Peyer's patch (tissue), 4 donors: ENCODE data around the gene PHLDA3.

Experiments
- POLR2A ChIP-seq, 2 donors: fragments of 450-650 bp; IDR thresholded peaks; one replicate each; pipeline ENCODE4 v1.5.1; 2017; ENCODE audit warnings: antibody characterized with exemption in 2 of 2, mild to moderate bottlenecking in 2 of 2, moderate library complexity in 2 of 2
- TF ChIP-seq, protein P1 (sequence below), 6 experiments: fragments of 450-650 bp in 4 of 6; fragments of 200-600 bp in 2 of 6; sonication (generic) in 1 of 6; IDR thresholded peaks; one replicate each; pipeline ENCODE4 v1.5.1; 2017 to 2019; ENCODE audit warnings: antibody characterized with exemption in 6 of 6, mild to moderate bottlenecking in 3 of 6, moderate library complexity in 1 of 6

DNA sequence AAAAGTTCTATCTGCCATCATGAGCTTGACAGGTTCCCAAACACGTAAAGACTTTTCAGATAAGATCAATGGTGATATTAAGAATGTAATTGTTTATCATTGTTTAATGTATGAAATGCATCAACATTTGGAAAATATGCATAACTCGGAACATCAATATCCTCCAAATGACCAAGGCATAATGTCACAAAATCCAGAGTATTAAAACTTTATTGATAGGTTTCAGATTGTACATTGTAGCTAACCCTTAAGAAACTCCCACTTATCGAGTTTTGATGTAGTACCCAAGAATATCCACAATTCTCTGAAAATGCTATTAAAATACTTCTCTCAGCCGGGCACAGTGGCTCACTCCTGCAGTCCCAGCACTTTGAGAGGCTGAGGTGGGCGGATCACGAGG is 35.4 kb downstream of the PHLDA3 start:
- TF ChIP-seq, protein P1, sequence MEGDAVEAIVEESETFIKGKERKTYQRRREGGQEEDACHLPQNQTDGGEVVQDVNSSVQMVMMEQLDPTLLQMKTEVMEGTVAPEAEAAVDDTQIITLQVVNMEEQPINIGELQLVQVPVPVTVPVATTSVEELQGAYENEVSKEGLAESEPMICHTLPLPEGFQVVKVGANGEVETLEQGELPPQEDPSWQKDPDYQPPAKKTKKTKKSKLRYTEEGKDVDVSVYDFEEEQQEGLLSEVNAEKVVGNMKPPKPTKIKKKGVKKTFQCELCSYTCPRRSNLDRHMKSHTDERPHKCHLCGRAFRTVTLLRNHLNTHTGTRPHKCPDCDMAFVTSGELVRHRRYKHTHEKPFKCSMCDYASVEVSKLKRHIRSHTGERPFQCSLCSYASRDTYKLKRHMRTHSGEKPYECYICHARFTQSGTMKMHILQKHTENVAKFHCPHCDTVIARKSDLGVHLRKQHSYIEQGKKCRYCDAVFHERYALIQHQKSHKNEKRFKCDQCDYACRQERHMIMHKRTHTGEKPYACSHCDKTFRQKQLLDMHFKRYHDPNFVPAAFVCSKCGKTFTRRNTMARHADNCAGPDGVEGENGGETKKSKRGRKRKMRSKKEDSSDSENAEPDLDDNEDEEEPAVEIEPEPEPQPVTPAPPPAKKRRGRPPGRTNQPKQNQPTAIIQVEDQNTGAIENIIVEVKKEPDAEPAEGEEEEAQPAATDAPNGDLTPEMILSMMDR (IDR thresholded peaks at IDR 0.05) = no peak
- TF ChIP-seq POLR2A (IDR thresholded peaks at IDR 0.05) = no peak
